Muscle of leg (tissue), 11 donors: ENCODE measurements around the gene CD99L2. TPM values are rescaled to one million over a fixed set of nuclear protein-coding genes. Genes with fewer than 3 reads are reported as not detected.

Experiments used
- DNase-seq: peaks from one replicate; pipeline ENCODE4 v3.0.0; 2013
- H3K27ac ChIP-seq: one replicate; pipeline ENCODE4 v1.5.1; 2013; ENCODE audit warnings: mild to moderate bottlenecking, low read length, control low read depth
- H3K27me3 ChIP-seq: one replicate; pipeline ENCODE4 v1.6.1; 2013; ENCODE audit warnings: low read length; ENCODE audit not compliant: control insufficient read depth, insufficient read depth
- H3K36me3 ChIP-seq: one replicate; pipeline ENCODE4 v1.6.1; 2013; ENCODE audit warnings: low read length; ENCODE audit not compliant: control insufficient read depth, insufficient read depth
- H3K4me1 ChIP-seq: one replicate; pipeline ENCODE4 v1.6.1; 2013; ENCODE audit warnings: low read length; ENCODE audit not compliant: control insufficient read depth, insufficient read depth
- H3K4me3 ChIP-seq: one replicate; pipeline ENCODE4 v1.5.1; 2013; ENCODE audit warnings: low read length, control low read depth
- H3K9me3 ChIP-seq: replicated peaks from 2 replicates; pipeline ENCODE4 v1.6.1; 2013; ENCODE audit warnings: low read depth, low read length; ENCODE audit not compliant: control insufficient read depth
- WGBS: methylation state at CpG from one replicate; pipeline ENCODE4 v1.1.5; 2013; ENCODE audit warnings: missing lambda C conversion rate; ENCODE audit not compliant: insufficient coverage; 5-methylcytosine and 5-hydroxymethylcytosine counted together
- polyA plus RNA-seq, 8 donors: library from polyadenylated mRNA; unstranded; fragments of 120-200 nt; gene quantifications; one replicate each; pipeline versions ENCODE4 v1.2.1 to v1.2.3, GENCODE V29; 2013; ENCODE audit warnings: inconsistent platforms in 1 of 8, low replicate concordance in 1 of 8; ENCODE audit not compliant: insufficient read length in 8 of 8, insufficient read depth in 1 of 8
- total RNA-seq: library from RNA; stranded (reverse); fragments of 120-200 nt; gene quantifications from one replicate; pipeline ENCODE4 v1.2.4, GENCODE V29; 2013

CD99L2 gene
- total and polyA plus RNA-seq, 9 donors = 23.0 to 48.3 (median 41.6) TPM

GRCh38 chrX:150768132-150768485 lies 130.4 kb downstream of the CD99L2 start:
- no peak for DNase-seq
- Histone ChIP-seq H3K4me1 (peaks cover 12% of the 10 kb centered on the region), H3K27ac (no peak overlapping the region), H3K4me3 (no peak overlapping the region), H3K9me3 (no peaks in the 10 kb centered on the region), H3K27me3 (peaks cover 12% of the 10 kb centered on the region), H3K36me3 (peaks cover 21% of the 10 kb centered on the region)
- 79% methylated on average over 7 of the region's 10 CpGs for WGBS

DNA sequence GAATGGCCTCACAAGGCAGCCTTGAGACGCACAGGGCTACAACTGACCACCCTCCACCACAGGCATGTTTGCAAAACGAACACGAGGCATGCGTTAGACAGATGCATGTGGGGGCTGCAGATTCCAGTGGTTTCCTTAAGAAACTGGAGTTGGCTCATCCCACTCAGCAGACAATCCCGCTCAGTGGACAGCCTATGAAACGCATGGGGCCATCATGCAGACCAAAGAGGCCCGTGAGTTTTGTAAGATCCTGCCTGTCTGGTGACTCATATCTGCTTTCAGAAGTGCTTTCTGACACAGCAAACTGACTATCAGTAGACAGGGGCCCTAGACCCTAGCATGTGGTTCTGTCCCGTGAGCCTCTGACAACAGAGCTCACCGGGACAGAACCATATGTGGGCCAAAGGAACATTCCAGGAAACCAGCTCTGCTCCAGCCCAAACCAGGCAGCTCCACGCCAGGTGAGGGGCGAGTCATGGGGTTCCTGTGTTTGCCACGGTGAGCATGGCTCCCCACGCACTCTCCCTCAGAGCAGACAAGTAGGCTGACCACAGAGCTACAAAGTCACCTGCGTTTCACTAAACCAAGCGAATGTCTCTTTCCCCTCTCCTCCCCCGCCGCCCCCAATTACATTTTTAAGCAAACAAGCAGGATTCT lies 130.9 kb downstream of the CD99L2 start:
- no peaks in the 10 kb centered on the region for H3K9me3 ChIP-seq
- H3K27me3 ChIP-seq = peaks cover 10% of the 10 kb centered on the region
- no peak overlapping the region for H3K27ac ChIP-seq
- no peak overlapping the region for H3K4me3 ChIP-seq
- 74% methylated on average over 16 of the region's 17 CpGs for WGBS
- H3K36me3 ChIP-seq = peaks cover 21% of the 10 kb centered on the region
- no peak for DNase-seq
- H3K4me1 ChIP-seq = peaks cover 12% of the 10 kb centered on the region

- H3K4me3 ChIP-seq = no peak overlapping the region
- peaks cover 8% of the 10 kb centered on the region for H3K27me3 ChIP-seq
- H3K36me3 ChIP-seq = peaks cover 21% of the 10 kb centered on the region
- H3K9me3 ChIP-seq = no peaks in the 10 kb centered on the region
- no peak for DNase-seq
- WGBS = 78% methylated on average over 6 of the region's 9 CpGs
- H3K4me1 ChIP-seq = peaks cover 12% of the 10 kb centered on the region
- no peak overlapping the region for H3K27ac ChIP-seq
These were observed 131.4 kb downstream of the CD99L2 start for GRCh38 chrX:150767045-150767395.

DNA sequence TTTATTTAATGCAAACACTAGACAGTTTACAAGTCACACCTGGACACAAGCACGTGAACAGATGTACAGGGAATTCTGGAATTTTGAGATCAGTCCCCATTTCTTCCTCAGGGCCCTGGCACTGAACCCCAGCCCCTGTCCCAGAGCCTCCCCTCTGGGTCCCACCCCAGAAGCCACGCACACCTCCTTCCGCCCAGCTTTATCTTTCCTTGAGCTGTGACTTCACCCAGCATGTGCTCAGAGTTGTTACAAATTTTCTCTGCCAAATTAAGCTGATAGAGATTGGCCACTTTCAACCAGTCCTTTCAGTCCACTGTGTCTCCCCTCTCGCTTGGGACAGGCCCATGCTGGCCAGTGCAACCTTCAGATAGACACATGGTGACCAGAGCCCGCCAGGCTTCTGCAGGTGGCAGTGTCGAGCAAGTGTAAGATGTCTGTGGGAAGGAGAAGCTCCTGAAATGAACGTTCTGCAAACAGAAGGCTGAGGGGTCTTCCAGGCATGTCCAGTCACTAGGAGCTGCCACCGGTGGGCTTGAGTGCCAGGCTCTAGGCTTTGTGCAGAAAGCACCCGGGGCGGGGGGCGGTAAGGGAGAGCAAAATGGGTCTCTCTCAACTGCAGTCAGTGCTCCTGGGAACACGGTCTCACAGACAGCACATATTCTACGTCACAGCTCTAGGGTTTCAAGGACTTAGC lies 132.0 kb downstream of the CD99L2 start:
- no peak for DNase-seq
- WGBS = 75% methylated on average over 9 of the region's 13 CpGs
- H3K27ac ChIP-seq = no peak overlapping the region
- H3K4me1 ChIP-seq = peaks cover 12% of the 10 kb centered on the region
- H3K9me3 ChIP-seq = no peaks in the 10 kb centered on the region
- H3K36me3 ChIP-seq = peaks cover 21% of the 10 kb centered on the region
- peaks cover 8% of the 10 kb centered on the region for H3K27me3 ChIP-seq
- H3K4me3 ChIP-seq = no peak overlapping the region

GRCh38 chrX:150765782-150766350 lies 132.6 kb downstream of the CD99L2 start:
- peaks cover 8% of the 10 kb centered on the region for H3K27me3 ChIP-seq
- no peak overlapping the region for H3K27ac ChIP-seq
- no peak overlapping the region for H3K4me3 ChIP-seq
- no peak for DNase-seq
- H3K9me3 ChIP-seq = no peaks in the 10 kb centered on the region
- WGBS = 82% methylated on average over 14 of the region's 19 CpGs
- H3K4me1 ChIP-seq = peaks cover 12% of the 10 kb centered on the region
- H3K36me3 ChIP-seq = peaks cover 17% of the 10 kb centered on the region

DNA sequence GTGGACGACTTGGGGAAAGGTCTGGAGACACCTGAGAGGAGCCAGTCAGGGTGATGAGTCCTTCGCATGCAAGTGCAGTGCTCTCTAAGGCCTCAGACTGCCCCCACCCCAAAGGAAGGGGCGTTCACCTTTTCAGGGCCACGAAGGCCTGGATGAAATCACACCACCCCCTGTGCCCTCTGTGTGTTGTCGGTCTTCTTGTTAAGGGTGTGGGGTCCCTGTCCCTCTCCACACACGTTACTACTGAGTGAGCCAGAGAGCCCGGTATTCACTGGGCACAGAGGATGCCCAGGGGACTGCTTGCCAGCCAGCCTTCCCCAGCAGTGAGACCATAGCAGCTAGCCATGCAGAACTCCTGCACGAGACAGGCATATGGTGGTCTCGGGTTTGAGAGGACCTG lies 133.2 kb downstream of the CD99L2 start:
- Histone ChIP-seq H3K9me3 (no peaks in the 10 kb centered on the region), H3K27me3 (peaks cover 8% of the 10 kb centered on the region), H3K27ac (no peak overlapping the region), H3K4me1 (peaks cover 12% of the 10 kb centered on the region), H3K36me3 (peaks cover 16% of the 10 kb centered on the region), H3K4me3 (no peak overlapping the region)
- DNase-seq = no peak
- WGBS = 68% methylated on average over 6 of the region's 9 CpGs

DNA sequence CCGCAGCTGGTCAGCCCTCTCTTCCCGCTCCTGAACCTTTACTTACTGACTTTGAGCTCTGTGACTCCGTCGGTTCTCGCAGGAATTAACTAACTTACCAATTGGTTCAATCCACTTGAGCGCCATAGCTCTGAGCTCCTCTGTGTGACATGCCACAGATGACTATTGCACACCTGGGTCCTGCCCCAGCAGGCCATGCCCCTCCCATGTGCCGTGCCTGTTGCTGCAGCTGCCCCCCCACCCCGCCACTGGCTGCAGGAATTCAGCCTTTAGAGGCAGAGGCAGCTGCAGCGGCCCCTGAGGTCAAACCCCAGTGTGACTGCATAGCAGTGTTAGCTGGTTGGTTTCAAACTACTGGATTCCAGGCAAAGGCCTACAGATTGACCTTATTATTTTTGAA lies 134.7 kb downstream of the CD99L2 start:
- WGBS = 75% methylated on average over 9 of the region's 9 CpGs
- H3K27me3 ChIP-seq = peaks cover 5% of the 10 kb centered on the region

DNA sequence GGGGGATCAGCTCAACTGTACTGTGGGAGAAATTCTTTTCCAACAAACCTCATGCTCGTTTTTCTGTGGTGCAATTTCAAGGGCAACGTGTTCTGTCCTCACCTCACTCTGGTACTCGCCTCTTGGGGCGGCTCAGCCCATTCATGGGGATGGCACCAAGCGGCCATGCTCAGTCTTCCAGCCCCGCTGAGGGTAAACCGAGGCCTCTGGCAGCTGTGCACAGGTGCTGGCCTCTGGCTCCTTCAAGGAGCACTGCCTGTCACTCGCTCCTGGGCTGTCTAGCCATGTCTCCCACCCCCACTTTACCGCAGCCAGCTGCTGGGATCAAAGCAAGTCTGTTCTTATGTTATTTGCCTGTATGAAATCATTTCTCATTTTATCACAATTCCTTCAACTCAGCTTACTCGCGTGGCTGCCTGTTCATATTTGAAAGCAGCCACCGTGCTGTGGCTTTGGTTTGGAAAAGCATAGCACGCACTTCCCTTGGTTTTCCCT lies 135.1 kb downstream of the CD99L2 start:
- Histone ChIP-seq H3K27me3 (peaks cover 5% of the 10 kb centered on the region), H3K4me3 (no peak overlapping the region), H3K9me3 (no peaks in the 10 kb centered on the region), H3K27ac (no peak overlapping the region), H3K4me1 (peaks cover 12% of the 10 kb centered on the region), H3K36me3 (peaks cover under 1% of the 10 kb centered on the region)
- 79% methylated on average over 11 of the region's 13 CpGs for WGBS
- DNase-seq = no peak

More for the DNA sequence above, 134.7 kb downstream of the CD99L2 start:
- H3K9me3 ChIP-seq = no peaks in the 10 kb centered on the region
- no peak overlapping the region for H3K27ac ChIP-seq
- peaks cover 5% of the 10 kb centered on the region for H3K36me3 ChIP-seq
- peaks cover 12% of the 10 kb centered on the region for H3K4me1 ChIP-seq
- DNase-seq = no peak
- no peak overlapping the region for H3K4me3 ChIP-seq

GRCh38 chrX:150762258-150763165 lies 136.0 kb downstream of the CD99L2 start:
- Histone ChIP-seq H3K4me3 (no peak overlapping the region), H3K27me3 (peaks cover 5% of the 10 kb centered on the region), H3K9me3 (no peaks in the 10 kb centered on the region), H3K4me1 (peaks cover 12% of the 10 kb centered on the region), H3K36me3 (peaks cover 7% of the 10 kb centered on the region), H3K27ac (no peak overlapping the region)
- DNase-seq = no peak
- WGBS = 87% methylated on average over 20 of the region's 36 CpGs

DNA sequence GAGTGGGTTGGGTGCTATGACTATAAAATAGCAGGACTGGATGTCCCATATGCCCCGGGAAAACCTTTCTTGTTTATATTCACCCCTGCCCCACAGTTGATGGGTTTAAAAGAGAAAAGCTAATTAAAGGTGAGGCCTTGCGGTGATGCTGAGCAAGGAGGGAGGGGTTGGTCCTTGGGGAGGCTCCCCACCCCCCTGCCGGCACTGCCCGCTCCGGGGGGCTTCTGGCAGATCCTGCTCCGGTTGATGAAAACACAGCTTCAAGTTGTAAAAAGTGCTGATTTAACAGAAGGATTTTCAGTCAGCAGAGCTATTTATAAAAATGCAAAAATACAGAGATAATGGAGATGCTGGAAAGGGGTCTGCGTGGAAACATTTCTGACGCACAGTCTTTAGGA lies 136.7 kb downstream of the CD99L2 start:
- Histone ChIP-seq H3K4me1 (peaks cover 8% of the 10 kb centered on the region), H3K36me3 (peaks cover 13% of the 10 kb centered on the region), H3K27ac (no peak overlapping the region), H3K9me3 (no peaks in the 10 kb centered on the region), H3K27me3 (peaks cover 8% of the 10 kb centered on the region), H3K4me3 (no peak overlapping the region)
- WGBS = 76% methylated on average over 6 of the region's 8 CpGs
- no peak for DNase-seq
